HepG2 (cell line): ENCODE results near the gene ADARB2.

Source experiments
- CTCF ChIP-seq: sonication (generic); formaldehyde crosslinking; IDR thresholded peaks from 2 replicates; pipeline ENCODE4 v1.5.0; 2020; ENCODE audit warnings: mild to moderate bottlenecking, missing genetic modification reagents, moderate library complexity
- EP300 ChIP-seq, 3 experiments: sonication (generic) in 1 of 3; formaldehyde crosslinking in 1 of 3; IDR thresholded peaks; 2 replicates each; pipeline versions ENCODE4 v1.5.1 to v1.6.1; 2011 to 2020; ENCODE audit warnings: low read depth in 2 of 3, low read length in 2 of 3, borderline replicate concordance in 1 of 3, improper control_type of control experiment in 1 of 3, mild to moderate bottlenecking in 1 of 3, missing genetic modification reagents in 1 of 3, moderate library complexity in 1 of 3
- NCOA2 ChIP-seq: sonication (generic); formaldehyde crosslinking; IDR thresholded peaks from 2 replicates; pipeline ENCODE4 v1.8.0; 2022; ENCODE audit warnings: inconsistent platforms
- NR1H2 ChIP-seq: sonication (generic); formaldehyde crosslinking; IDR thresholded peaks from 2 replicates; pipeline ENCODE4 v1.8.1; 2022; ENCODE audit warnings: low read depth, missing genetic modification reagents, borderline replicate concordance
- SYNCRIP ChIP-seq: fragments of 200-400 bp; formaldehyde crosslinking; IDR thresholded peaks from 2 replicates; pipeline ENCODE4 v1.6.1; 2018; ENCODE audit warnings: mild to moderate bottlenecking, low read depth, low read length; ENCODE audit not compliant: insufficient read depth
- TARDBP ChIP-seq: sonication (generic); formaldehyde crosslinking; IDR thresholded peaks from 2 replicates; pipeline ENCODE4 v1.8.0; 2022; ENCODE audit warnings: mild to moderate bottlenecking, missing genetic modification reagents
- ZFP41 ChIP-seq: sonication (generic); formaldehyde crosslinking; IDR thresholded peaks from 2 replicates; pipeline ENCODE4 v1.4.0; 2020; ENCODE audit warnings: mild to moderate bottlenecking, missing genetic modification reagents, borderline replicate concordance

GRCh38 chr10:1381339-1381738, 356.0 kb downstream of the ADARB2 start:
- TF ChIP-seq ZFP41 (CRISPR knock-in tag) (no peak), NR1H2 (CRISPR knock-in tag) (no peak), CTCF (CRISPR knock-in tag) (no peak), TARDBP (no peak), SYNCRIP (no peak), EP300 (IDR thresholded peaks at IDR 0.05; ENCODE audit: low read depth in 2 of 2, low read length in 2 of 2) (no peak), EP300 (CRISPR knock-in tag; IDR thresholded peaks at IDR 0.05; ENCODE audit: borderline replicate concordance) (no peak), NCOA2 (CRISPR knock-in tag) (no peak)
